Measurements from ENCODE around the gene TRMT112.

Gene TRMT112

DNA sequence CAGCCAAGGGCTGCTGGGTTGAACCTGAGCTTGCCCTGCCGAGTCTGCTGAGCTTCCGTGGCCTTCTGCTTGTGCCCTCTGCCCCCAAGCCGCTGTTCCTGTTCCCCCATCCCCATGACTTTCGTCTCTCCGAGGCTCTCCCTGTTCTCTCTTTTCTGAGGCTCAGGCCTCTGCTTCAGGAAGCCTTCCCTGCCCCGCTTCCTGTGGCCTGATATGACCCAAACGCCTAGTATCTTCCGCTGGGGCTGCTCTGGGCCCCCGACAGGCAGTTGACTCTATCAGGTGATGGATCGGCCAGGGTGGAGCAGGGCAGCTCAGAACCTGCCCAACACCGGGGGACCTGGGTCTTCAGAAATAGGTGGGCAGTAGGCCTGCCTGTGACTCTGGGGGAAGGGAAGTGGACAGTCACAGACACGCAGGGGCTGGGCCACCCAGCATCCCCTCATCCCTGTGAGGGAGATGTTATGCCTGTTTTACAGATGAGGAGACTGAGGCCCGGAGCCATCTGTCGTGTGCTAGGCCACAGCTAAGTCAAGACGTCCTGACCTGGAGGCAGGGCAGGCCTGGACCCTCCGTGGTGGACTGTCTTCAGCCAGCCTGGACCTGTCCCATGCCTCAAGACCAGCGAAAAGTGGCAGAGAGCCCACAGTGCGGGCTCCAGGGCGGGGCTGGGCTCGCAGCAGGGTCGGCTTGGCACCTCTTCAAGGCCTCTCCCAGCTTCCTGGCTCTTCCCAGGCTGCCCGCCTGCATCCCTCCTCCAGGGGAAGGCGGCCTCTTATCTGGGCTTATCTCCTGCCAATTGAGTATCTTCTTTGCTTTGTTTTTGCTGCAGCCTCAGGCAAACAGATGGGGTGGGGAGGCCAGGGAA lies 49.1 kb downstream of the TRMT112 start:
- DNase-seq, result no peak

DNA sequence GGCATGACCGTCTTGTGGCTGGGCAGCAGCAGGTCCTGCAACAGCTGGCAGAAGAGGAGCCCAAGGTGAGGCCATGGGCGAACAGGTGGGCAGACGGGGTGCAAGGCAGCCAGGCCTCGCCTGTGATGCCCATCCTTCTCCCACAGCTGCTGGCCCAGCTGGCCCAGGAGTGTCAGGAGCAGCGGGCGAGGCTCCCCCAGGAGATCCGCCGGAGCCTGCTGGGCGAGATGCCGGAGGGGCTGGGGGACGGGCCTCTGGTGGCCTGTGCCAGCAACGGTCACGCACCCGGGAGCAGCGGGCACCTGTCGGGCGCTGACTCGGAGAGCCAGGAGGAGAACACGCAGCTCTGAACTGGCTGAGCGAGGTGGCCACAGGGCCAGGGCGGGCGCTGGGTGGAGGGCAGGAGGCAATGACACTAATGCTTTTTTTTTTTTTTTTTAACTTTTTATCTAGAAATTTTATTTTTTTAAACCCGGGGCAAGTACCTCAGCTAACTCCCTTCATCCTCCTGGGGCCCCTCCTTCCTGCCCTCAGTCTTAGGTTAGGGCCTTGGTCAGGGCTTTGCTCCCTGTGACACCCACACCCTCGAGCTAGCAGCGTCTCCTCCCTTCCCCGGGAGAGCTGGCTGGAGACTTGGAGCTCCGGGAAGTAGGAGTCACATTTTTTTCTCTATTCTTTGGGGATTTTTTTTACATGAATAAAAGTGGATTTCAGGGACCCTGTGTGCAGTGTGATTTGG lies 50.0 kb downstream of the TRMT112 start:
- no peak for DNase-seq
